Neural cell (in vitro differentiated cells): ENCODE data around the gene TBC1D9.

Experiments
- CTCF ChIP-seq: fragments of 450-650 bp; IDR thresholded peaks from 2 replicates; pipeline ENCODE4 v1.5.1; 2014; ENCODE audit warnings: antibody characterized with exemption, mild to moderate bottlenecking, moderate library complexity; ENCODE audit not compliant: poor library complexity, severe bottlenecking
- EP300 ChIP-seq: fragments of 450-650 bp; conservative IDR thresholded peaks from 2 replicates; pipeline ENCODE4 v1.6.1; 2014; ENCODE audit warnings: antibody characterized with exemption, mild to moderate bottlenecking, moderate library complexity; ENCODE audit not compliant: poor library complexity, severe bottlenecking
- EZH2 ChIP-seq: fragments of 200-600, 300-800 bp; shearing (Covaris generic), sonication (generic); IDR thresholded peaks from 2 replicates; pipeline ENCODE4 v1.6.1; 2014; ENCODE audit warnings: antibody characterized with exemption, low read length, borderline replicate concordance, mild to moderate bottlenecking; ENCODE audit not compliant: insufficient read depth, poor library complexity, severe bottlenecking
- POLR2AphosphoS5 ChIP-seq: IDR thresholded peaks from 2 replicates; pipeline ENCODE4 v1.6.1; 2012
- REST ChIP-seq: IDR thresholded peaks from 2 replicates; pipeline ENCODE4 v1.6.1; 2012; ENCODE audit warnings: borderline replicate concordance
- TAF1 ChIP-seq: IDR thresholded peaks from 2 replicates; pipeline ENCODE4 v1.6.1; 2012; ENCODE audit warnings: low read depth

GRCh38 chr4:140693562-140693961 is 62.6 kb downstream of the TBC1D9 start:
- no peak for TF ChIP-seq CTCF
- TF ChIP-seq POLR2AphosphoS5: no peak
- TF ChIP-seq REST: no peak
- TF ChIP-seq EZH2: no peak
- TF ChIP-seq TAF1: no peak
- TF ChIP-seq EP300: no peak
